Iris pigment epithelial cell (primary cell): Measurements from ENCODE around the gene ABCG2.
"Not testable (repeated sequence)": the region's sequence is repeated elsewhere in the genome, so short reads cannot be mapped to it uniquely, and the experiment has no call there.

ENCODE experiments used
- DNase-seq: peaks from one replicate; pipeline ENCODE4 v3.0.0-alpha.2; 2011; ENCODE audit warnings: low read depth

ABCG2 gene

GRCh38 chr4:88112856-88113255, 45.6 kb downstream of the ABCG2 start:
- no peak for DNase-seq

GRCh38 chr4:88110826-88111225, 47.6 kb downstream of the ABCG2 start:
- peak; percentile 7 for DNase-seq

GRCh38 chr4:88109123-88109881, 49.1 kb downstream of the ABCG2 start:
- DNase-seq = no peak

GRCh38 chr4:88108747-88109122, 49.7 kb downstream of the ABCG2 start:
- peak; percentile 10 for DNase-seq

GRCh38 chr4:88108108-88108465, 50.4 kb downstream of the ABCG2 start:
- not testable (repeated sequence) for DNase-seq

- peak; percentile 40 for DNase-seq
Measured at GRCh38 chr4:88107406-88108107, 50.9 kb downstream of the ABCG2 start.

GRCh38 chr4:88106205-88106604, 52.2 kb downstream of the ABCG2 start:
- peak; percentile 64 for DNase-seq

GRCh38 chr4:88104902-88105610, 53.4 kb downstream of the ABCG2 start:
- DNase-seq = peak; percentile 87

GRCh38 chr4:88102026-88102425, 56.4 kb downstream of the ABCG2 start:
- no peak for DNase-seq

- DNase-seq = no peak
Measured at GRCh38 chr4:88101165-88101564, 57.3 kb downstream of the ABCG2 start.

- no peak for DNase-seq
Measured at GRCh38 chr4:88098993-88099752, 59.3 kb downstream of the ABCG2 start.

- no peak for DNase-seq
Measured at GRCh38 chr4:88097781-88098180, 60.7 kb downstream of the ABCG2 start.

GRCh38 chr4:88097301-88097700, 61.1 kb downstream of the ABCG2 start:
- peak; percentile 51 for DNase-seq

- DNase-seq = no peak
Measured at GRCh38 chr4:88093874-88094273, 64.6 kb downstream of the ABCG2 start.

GRCh38 chr4:88091378-88091777, 67.1 kb downstream of the ABCG2 start:
- DNase-seq = no peak

GRCh38 chr4:88090898-88091297, 67.5 kb downstream of the ABCG2 start:
- DNase-seq = no peak

- no peak for DNase-seq
Measured at GRCh38 chr4:88087004-88087403, 71.4 kb downstream of the ABCG2 start.

GRCh38 chr4:88080626-88081025, 77.8 kb downstream of the ABCG2 start:
- DNase-seq = no peak

GRCh38 chr4:88078579-88078978, 79.9 kb downstream of the ABCG2 start:
- no peak for DNase-seq

- DNase-seq = peak; percentile 38
Measured at GRCh38 chr4:88077911-88078524, 80.4 kb downstream of the ABCG2 start.

GRCh38 chr4:88075336-88075735, 83.1 kb downstream of the ABCG2 start:
- no peak for DNase-seq

- DNase-seq = no peak
Measured at GRCh38 chr4:88070031-88070430, 88.4 kb downstream of the ABCG2 start.
